ENCODE measurements around the gene ATP5F1C.
"Not testable (repeated sequence)": the region's sequence is repeated elsewhere in the genome, so short reads cannot be mapped to it uniquely, and the experiment has no call there.

ATP5F1C gene

DNA sequence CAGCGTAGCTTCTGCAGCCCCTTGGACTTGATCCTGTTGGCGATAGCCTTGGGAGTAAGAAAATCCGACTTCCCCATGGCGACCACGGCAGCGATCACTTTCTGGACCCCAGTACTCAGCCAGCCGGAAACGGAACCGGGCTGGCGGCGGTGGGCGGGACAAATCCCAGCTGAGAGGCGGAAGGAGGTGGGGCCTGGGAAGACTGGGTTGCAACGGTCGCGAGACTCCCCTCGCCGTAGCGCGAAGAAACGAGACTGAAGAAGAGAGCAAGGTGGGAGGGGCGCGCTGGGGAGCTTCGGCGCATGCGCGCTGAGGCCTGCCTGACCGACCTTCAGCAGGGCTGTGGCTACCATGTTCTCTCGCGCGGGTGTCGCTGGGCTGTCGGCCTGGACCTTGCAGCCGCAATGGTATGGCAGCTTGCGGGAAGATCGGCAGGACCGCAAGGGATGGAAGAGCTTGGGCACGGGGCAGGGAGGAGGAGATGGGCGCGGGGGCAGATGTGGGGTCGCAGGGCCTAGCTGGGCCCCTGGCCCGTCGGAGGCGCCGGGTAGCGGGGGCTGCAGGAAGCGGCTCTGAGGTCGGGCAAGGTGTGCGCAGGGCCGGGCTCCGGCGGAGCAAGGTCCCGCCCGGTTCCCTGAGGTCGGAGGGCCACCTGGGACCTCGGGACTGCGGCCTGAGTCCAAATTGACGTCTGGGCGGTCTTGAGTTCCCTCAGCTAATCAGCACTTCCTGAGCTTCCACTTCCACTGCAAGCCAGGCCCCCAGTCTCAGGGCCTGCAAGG lies at the start of gene ATP5F1C, which contains the start of gene KIN:
TSS of gene ATP5F1C (plus strand) at position 321 of the 782 bp plus-strand sequence. CDS start at position 352, 31 bp downstream.
TSS of gene KIN (minus strand) at position 137 of the 782 bp plus-strand sequence. CDS start at position 77, 60 bp downstream.
- peak; percentile 43 for DNase-seq

DNA sequence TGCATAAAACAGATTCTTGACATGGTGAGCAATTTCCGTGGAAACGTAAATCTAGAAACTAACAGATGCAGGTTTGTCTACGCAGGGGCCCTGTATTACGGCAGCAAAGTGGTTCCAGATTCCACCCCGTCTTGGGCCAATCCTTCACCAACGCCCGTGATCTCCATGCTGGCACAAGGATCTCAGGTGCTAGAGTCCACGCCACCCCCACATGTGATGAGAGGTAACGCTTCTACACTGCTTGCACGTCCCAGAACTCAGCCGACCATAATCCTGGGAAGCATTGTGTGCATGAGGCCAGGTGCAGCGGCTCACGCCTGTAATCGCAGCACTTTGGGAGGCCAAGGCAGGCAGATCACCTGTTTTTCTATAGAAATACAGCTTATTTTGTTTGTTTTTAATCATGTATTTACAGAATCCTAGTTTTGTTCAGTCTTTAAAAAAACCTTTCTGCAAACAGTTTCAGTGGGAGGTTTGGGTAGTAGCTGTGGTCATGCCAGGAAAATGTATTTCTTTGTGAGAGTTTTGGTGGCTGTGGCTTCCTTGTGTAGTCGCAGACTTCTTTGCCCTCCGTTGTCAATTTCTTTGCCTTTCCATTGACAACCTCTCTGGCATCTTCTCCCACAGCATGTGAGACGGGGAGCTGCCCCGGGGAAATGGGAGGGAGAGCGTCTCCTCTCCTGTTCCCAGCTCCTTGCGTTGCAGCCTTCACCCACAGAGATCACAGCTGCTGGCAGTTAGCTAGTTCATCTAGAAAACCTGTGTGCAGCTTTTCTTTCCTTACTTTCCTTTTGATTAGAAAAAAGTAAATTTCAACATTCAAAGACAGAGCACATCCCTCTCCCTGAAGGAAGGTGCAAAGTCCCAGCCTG lies 49.2 kb upstream of the ATP5F1C start:
- DNase-seq, result no peak

DNA sequence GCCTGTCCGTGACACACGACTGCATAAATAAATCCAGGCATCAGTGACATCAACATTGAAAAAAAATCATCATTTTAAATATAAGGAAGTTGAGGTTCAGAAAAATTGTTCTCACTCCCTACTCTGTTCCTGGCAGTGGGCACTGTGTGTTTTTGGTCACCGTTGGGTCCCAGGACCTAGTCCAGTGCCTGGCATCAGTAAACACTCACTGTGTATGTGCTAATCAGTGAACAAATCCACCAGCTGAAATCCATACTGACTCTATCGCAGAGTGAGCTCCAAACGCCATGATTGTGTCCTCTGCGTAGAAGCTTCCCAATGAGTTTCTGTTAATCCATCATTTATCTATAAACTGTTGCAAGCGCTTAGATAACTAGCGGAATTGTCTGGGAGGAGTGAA lies 43.7 kb upstream of the ATP5F1C start:
- no peak for DNase-seq

DNA sequence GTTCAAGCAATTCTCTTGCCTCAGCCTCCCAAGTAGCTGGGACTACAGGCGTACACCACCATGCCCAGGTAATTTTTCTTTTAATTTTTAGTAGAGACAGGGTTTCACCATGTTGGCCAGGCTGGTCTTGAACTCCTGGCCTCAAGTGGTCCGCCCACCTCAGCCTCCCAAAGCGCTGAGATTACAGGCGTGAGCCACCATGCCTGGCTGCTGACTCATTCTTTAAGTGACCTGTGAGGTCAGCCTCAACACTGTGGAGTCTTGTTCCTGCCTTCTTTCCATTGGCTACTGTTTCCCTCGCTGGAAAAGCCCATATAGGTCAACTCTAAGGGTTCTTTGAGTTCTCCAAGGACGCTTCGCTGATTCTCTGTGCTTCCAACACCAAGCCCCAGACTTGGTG lies 39.3 kb upstream of the ATP5F1C start:
- DNase-seq, result not testable (repeated sequence)

DNA sequence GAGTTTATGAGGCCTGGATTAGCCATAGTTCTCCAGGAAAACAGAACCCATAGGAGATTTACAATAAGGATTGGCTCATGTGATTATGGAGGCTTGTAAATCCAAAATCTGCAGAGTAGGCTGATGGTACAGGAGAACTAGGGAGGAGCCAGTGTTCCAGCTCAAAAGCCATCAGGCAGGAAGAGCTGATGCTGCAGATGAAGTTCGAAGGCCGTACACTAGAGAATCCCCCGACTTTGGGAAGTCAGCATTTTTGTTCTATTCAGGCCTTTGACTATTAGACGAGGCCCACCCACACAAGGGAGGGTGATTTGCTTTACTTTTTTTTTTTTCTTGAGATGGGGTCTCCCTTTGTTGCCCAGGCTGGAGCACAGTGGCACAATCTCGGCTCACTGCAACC lies 37.8 kb upstream of the ATP5F1C start:
- DNase-seq, result no peak

DNA sequence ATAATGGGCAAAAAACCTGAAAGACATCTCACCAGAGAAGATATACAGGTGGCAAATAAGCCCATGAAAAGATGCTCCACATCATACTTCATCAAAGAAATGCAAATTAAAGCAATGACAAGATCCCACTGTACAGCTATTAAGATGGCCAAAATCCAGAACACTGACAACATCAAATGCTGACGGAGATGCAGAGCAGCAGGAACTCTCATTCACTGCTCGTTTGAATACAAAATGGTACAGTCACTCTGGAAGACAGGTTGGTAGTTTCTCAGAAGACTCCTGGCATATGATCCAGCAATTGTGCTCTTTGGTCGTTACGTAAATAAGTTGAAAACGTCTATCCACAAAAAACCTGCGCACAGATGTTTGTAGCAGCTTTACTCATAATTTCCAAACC lies 35.7 kb upstream of the ATP5F1C start:
- DNase-seq, result no peak

DNA sequence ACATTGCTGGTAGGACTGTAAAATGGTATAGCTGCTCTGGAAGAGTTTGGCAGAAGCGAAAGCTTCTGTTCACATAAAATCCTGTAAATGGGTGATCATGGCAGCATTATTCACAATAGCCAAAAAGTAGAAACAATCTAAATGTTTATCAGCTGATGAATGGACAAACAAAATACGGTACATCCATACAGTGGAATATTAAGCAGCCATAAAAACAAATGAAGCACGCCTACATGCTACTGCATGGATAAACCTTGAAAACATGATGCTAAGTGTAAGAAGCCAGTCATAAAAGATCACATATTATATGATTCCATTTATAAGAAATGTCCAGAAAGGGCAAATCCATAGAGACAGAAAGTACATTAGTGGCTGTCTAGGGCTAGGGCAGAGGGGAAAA lies 32.9 kb upstream of the ATP5F1C start:
- DNase-seq, result no peak

DNA sequence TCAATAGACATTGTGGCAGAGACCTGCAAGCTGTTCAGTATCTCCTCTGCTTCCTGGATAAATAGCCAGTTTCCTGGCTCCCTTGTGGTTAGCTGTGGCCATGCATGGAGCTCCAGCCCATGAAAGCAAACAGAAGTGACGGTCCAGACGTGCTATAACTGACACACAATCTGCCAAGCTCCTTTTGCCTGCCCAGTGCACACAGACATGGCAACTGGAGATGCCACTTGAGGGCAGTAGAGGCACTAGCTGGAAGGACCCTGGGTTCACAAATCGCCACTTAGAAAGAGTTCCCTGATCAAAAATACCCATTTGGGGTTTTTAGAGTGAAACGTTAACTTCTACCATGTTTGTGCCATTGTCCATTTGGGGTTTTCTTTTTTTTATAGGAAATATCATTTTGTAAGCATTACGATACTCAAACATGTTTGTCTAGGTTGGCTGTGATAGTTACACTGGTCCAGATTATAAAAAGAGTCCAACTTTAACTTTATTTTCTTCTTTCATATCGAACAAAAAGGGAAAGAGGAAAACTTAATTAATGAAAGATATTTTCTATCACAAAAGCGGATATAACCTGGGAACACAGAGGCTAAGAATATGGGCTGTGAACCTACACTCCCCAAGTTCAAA lies 31.5 kb upstream of the ATP5F1C start:
- DNase-seq, result no peak

DNA sequence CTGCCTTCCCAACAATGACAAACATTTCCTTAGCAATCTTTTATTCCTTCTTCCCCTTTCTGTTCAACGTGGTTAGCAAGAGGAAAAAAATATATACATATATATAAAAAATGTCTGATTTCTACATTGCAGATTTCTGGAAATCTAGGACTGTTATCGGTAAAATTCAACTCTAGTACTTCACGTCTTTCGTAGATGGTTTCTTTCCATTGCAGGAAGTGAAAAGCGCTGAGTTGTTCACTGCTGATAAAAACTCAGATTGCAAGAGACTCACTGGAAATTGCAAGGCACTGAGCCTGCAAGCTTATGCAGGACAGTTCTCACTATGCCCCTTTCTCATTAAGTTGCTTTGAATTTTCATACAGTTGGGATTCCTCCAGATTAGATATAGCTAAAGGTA lies 24.0 kb upstream of the ATP5F1C start:
- DNase-seq, result no peak

DNA sequence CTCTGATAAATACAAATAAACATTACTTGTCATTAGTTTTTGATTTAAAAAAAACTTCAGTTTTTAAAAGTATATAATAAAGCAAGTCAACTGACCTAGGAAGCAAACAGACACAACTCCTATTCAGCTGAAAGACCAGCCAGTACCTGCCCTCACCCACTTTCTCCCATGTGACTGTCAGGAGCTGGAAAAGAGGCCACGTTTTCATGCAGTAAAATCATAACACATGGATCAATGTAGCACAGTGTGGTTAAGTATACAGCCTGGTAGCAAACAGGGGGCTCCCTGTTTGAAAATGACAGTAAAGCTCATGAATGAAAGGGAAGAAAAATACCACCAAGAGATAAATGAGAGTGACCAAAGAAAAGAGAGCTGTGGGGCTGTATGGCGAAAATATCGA lies 21.7 kb upstream of the ATP5F1C start:
- no peak for DNase-seq

DNA sequence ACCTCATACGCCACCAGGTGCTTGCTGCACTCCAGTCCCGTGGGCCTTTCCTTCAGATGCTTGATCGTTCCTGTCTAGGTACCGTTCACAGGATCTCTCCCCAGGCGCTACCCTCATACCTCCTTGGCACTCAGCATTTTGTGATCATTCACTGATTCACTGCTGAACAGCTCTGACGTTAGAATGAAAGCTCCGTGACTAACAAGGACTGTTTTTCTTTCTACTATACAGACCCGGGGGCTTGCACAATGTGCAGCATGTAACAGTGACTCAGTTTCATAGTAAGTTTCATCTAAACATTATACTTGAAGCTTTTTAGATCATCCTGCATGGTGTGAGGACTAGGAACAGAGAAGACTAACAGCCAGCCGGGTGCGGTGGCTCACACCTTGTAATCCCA lies 20.8 kb upstream of the ATP5F1C start:
- no peak for DNase-seq

DNA sequence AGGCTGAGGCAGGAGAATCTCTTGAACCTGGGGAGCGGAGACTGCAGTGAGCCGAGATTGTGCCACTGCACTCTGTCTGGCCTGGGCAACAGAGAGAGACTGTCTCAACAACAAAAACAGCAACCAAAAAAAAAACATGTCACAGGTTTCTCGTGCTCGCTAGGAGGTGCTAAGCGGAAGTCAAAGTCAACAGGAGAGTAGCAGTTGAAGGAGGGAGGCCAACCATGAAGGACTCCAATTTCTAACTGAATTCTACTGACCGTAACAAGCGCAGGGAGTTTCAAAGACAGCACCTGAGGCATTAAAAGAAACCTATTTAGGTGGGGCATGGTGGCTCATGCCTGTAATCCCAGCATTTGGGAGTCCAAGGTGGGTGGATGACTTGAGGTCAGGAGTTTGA lies 19.6 kb upstream of the ATP5F1C start:
- DNase-seq, result no peak

DNA sequence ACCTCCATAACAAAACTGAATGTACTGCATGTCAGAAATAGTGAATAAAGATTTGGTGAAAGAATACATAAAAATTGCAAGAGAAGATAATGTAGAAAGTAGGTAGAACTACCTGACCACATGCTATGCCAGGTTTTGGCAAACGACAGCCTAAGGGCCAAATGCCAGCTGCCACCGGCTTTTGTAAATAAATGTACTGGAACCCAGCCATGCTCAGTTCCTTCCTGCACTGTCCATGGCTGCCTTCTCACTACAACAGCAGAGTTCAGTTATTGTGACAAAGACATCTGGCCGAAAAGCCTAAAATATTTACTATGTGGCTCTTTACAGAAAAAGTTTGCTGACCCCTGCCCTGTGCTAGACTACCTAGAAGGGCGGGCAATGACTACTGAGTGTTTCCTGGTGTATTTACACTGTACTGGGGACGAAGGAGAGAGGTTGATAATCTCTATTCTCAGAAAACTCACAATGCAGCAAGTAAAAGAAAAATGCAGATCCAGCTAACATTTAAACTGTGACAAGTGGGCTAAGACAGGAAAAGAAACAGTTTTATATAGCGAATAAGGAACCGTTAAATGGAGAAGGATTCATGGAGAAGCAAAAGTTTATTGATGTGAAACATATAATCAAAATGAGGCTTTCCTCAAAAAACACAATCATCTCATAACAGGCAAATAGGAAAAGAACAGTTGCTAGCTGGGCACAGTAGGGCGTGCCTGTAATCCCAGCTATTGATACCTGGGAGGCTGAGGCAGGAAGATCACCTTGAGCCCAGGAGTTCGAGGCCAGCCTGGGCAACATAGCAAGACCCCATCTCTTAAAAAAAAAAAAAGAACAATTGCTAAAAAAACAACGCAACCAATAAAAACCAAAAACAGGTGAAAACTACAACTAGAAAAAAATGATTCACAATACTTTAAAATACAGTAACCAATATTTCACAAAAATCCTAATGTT lies 13.9 kb upstream of the ATP5F1C start:
- DNase-seq, result no peak

DNA sequence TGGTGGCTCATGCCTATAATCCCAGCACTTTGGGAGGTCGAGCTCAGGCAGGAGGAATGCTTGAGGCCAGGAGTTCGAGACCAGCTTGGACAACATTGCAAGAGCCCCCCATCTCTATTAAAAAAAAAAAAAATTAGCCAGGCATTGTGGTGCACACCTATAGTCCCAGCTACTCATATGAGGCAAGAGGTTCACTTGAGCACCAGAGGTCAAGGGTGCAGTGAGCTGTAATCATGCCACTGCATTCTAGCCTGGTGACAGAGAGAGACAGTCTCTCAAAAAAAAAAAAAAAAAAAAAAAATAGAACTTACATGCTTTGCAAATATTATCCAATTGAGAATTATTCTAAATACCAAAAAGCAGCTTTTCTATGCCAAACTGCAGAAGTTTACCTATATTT lies 11.2 kb upstream of the ATP5F1C start:
- no peak for DNase-seq

DNA sequence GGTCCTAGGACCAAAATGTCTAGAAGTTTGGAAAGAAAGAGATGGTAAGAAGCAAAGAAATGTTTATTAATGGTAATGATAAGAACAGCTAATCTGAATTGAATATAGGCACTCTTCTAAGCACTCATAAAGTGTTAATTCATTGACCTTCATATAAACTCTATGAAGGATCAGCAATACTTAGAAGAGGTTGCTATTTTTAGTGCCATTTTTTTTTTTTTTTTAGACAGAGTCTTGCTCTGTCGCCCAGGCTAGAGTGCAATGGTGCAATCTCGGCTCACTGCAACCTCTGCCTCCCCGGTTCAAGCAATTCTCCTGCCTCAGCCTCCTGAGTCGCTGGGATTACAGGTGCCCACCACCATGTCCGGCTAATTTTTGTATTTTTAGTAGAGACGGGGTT lies 5.8 kb upstream of the ATP5F1C start:
- DNase-seq, result not testable (repeated sequence)

DNA sequence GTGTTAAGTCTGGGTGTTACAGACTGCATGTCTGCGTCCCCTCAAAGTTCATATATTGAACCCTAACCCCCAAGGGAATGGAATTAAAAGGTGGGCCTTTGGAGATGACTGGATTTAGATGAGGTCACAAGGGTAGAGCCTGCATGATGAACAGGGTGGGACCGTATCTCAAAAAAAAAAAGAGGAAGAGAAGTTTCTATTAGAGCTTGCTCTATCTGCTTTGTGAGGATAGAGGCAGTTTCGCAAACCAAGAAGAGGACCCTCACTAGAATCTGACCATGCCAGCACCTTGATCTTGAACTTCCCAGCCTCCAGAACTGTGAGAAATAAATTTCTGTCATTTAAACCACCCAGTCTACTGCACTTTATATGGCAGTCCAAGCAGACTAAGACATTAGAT lies 1.5 kb upstream of the ATP5F1C start:
- no peak for DNase-seq

DNA sequence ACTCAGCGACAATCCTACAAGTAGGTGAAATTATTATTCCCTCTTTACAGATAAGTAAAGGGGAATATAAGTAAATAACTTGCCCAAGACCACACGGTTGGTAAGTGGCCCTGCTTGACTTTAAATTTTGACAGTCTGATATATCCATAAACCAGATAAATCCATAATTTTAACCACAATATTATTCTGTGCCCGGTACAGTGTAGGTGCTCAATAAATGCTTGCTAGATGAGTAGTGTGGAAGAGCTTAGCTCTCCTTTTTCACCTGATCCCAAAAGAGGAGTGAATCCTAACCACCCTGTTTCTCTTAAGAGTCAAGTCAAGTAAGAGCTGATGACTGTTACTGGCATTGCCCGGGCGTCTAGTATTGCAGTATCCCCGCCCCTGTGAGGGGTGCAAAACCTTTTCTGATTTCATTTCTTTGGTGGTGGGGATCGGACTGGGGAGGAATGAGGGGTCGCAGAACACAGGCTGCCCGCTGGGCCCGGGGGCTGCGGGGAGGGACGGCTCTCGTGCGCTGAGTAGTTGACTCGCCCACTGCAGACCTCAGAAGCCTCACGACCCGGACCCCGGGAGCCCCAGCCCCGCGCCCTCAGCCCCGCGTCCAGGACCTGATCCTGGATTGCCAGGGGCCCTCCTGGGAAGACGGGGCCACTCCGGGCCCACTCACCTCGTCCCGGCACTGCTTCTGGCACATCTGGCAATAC lies 674 bp upstream of the ATP5F1C start:
- DNase-seq, result no peak

DNA sequence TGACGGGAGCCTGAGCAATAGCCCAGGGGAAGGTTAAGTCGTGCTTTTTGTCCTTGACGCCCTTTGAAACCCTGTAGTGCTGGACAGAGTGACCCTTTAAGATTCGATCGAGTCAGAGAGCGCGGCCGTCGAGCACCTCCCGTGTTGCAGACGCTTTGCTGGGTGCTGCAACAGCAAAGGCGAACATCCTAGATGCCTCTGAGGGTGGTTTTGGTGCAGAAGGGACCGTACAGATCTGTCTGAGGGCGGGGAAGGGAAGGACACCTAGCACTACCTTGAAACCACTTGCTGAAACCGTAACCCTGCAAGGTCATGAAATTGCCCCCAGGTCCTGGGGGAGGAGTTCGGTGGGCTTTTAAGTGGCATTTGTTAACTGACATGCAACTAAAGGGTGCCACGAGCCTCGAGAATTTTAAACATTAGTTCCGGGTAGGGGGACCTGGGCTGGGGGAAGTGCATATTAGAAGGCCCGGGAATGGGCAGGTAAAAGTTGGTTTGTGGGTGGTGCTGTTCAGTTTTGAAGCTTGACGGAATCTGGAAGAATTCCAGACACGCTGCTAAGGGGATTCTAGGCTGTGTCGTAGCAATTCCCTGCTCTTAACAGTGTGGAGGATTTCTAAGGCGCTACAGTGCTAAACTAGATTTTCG lies 786 bp downstream of the ATP5F1C start:
- no peak for DNase-seq

DNA sequence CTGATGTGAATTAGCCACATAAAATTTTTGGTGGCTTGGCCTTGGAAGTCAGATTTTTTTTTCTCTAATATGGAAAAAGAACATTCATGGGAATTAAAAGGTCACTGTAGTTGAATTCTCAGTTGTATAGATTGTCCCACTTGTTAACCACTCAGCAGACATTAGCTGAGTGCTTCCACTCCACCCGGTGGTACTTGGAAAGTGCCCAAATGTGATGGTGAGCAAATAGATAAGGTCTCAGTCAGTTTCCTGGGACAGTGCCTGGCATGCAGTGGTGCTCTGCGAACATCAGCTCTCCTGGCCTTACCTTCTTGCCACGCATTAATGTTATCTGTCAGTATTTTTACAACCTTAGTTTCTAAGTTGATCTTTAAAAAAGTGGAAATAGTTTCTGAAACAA lies 1.4 kb downstream of the ATP5F1C start:
- no peak for DNase-seq

DNA sequence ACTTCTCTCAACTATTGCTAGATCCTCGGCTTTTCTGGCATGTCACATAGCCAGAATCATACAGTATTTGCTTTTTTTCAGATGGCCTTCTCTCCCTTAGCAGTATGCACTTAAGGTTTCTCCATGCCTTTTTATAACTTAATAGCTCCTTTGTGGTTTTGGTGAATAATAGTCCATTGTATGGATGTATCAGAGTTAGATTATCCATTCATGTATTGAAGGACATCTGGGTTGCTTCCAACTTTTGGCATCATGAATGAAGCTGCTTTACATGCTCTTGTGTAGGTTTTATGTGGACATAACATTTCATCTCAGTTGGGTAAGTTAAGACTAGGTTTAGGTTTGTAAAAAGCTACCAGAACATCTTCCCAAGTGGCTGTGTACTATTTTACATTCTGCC lies 4.6 kb downstream of the ATP5F1C start:
- DNase-seq, result no peak
